H7 (cell line): ENCODE measurements around the gene MTMR12. TPM values are rescaled to one million over a fixed set of nuclear protein-coding genes. Genes with fewer than 3 reads are reported as not detected.
A peak's percentile ranks its signal among the peaks of the same experiment; 100 is the strongest.
"Not testable (repeated sequence)": the region's sequence is repeated elsewhere in the genome, so short reads cannot be mapped to it uniquely, and the experiment has no call there.

Source experiments
- DNase-seq: peaks from one replicate; pipeline ENCODE4 v3.0.0; 2012
- H3K27me3 ChIP-seq: 2 replicates; pipeline ENCODE4 v1.6.0; 2011; ENCODE audit warnings: mild to moderate bottlenecking, low read length; ENCODE audit not compliant: control insufficient read depth, insufficient read depth
- H3K36me3 ChIP-seq: replicated peaks from 2 replicates; pipeline ENCODE4 v1.5.1; 2011; ENCODE audit warnings: low read length; ENCODE audit not compliant: control insufficient read depth, insufficient read depth
- H3K4me3 ChIP-seq: 2 replicates; pipeline ENCODE4 v1.5.1; 2011; ENCODE audit warnings: low read depth, mild to moderate bottlenecking, control low read depth, low read length, moderate library complexity; ENCODE audit not compliant: insufficient read depth
- total RNA-seq: library from RNA; depleted of rRNA; stranded (reverse); fragments of >200 nt; shearing (Covaris generic); gene quantifications from 2 replicates; pipeline ENCODE4 v1.2.3, GENCODE V29; 2014

MTMR12 gene
- total RNA-seq, 1 experiment from 2014 or later, result 22.9 TPM

- no peaks in the 10 kb centered on the region for H3K27me3 ChIP-seq
- no peak overlapping the region for H3K4me3 ChIP-seq
- DNase-seq, result no peak
- no peaks in the 10 kb centered on the region for H3K36me3 ChIP-seq
Measured at GRCh38 chr5:32315221-32316014, 2.7 kb upstream of the MTMR12 start.

GRCh38 chr5:32314658-32315057 is 1.9 kb upstream of the MTMR12 start:
- no peak overlapping the region for H3K4me3 ChIP-seq
- no peak for DNase-seq
- no peaks in the 10 kb centered on the region for H3K36me3 ChIP-seq
- no peaks in the 10 kb centered on the region for H3K27me3 ChIP-seq

- not testable (repeated sequence) for H3K27me3 ChIP-seq, H3K4me3 ChIP-seq, H3K36me3 ChIP-seq, DNase-seq
Measured at GRCh38 chr5:32314152-32314488, 1.4 kb upstream of the MTMR12 start.

- peak overlapping the region; percentile 93 for H3K4me3 ChIP-seq
- DNase-seq, result peak; percentile 83
- H3K36me3 ChIP-seq, result no peaks in the 10 kb centered on the region
- H3K27me3 ChIP-seq, result no peaks in the 10 kb centered on the region
Measured at GRCh38 chr5:32312197-32312594, 543 bp downstream of the MTMR12 start.

- H3K4me3 ChIP-seq, result peak overlapping the region; percentile 93
- H3K27me3 ChIP-seq, result no peaks in the 10 kb centered on the region
- H3K36me3 ChIP-seq, result no peaks in the 10 kb centered on the region
- DNase-seq, result peak; percentile 62
Measured at GRCh38 chr5:32311404-32312196, 1.1 kb downstream of the MTMR12 start.

GRCh38 chr5:32309761-32310160 is 3.0 kb downstream of the MTMR12 start:
- Histone ChIP-seq H3K4me3 (no peak overlapping the region), H3K27me3 (no peaks in the 10 kb centered on the region), H3K36me3 (no peaks in the 10 kb centered on the region)
- DNase-seq, result no peak

GRCh38 chr5:32308946-32309345 is 3.8 kb downstream of the MTMR12 start:
- no peak for DNase-seq
- Histone ChIP-seq H3K4me3 (no peak overlapping the region), H3K27me3 (no peaks in the 10 kb centered on the region), H3K36me3 (no peaks in the 10 kb centered on the region)

- Histone ChIP-seq H3K27me3 (no peaks in the 10 kb centered on the region), H3K36me3 (no peaks in the 10 kb centered on the region), H3K4me3 (no peak overlapping the region)
- no peak for DNase-seq
Measured at GRCh38 chr5:32307769-32308194, 5.0 kb downstream of the MTMR12 start.

GRCh38 chr5:32304622-32305021 is 8.1 kb downstream of the MTMR12 start:
- Histone ChIP-seq H3K36me3 (no peaks in the 10 kb centered on the region), H3K4me3 (no peak overlapping the region), H3K27me3 (no peaks in the 10 kb centered on the region)
- DNase-seq, result no peak

GRCh38 chr5:32303755-32304120 is 9.0 kb downstream of the MTMR12 start:
- H3K4me3 ChIP-seq, result no peak overlapping the region
- H3K36me3 ChIP-seq, result no peaks in the 10 kb centered on the region
- no peaks in the 10 kb centered on the region for H3K27me3 ChIP-seq
- no peak for DNase-seq

- no peaks in the 10 kb centered on the region for H3K36me3 ChIP-seq
- H3K4me3 ChIP-seq, result no peak overlapping the region
- H3K27me3 ChIP-seq, result no peaks in the 10 kb centered on the region
- no peak for DNase-seq
Measured at GRCh38 chr5:32302835-32303754, 9.6 kb downstream of the MTMR12 start.

- Histone ChIP-seq H3K36me3 (no peaks in the 10 kb centered on the region), H3K27me3 (no peaks in the 10 kb centered on the region), H3K4me3 (no peak overlapping the region)
- no peak for DNase-seq
Measured at GRCh38 chr5:32301891-32302290, 10.8 kb downstream of the MTMR12 start.

GRCh38 chr5:32299059-32299677 is 13.6 kb downstream of the MTMR12 start:
- DNase-seq, result no peak
- Histone ChIP-seq H3K4me3 (no peak overlapping the region), H3K36me3 (peaks cover 2% of the 10 kb centered on the region), H3K27me3 (no peaks in the 10 kb centered on the region)

GRCh38 chr5:32298059-32298415 is 14.7 kb downstream of the MTMR12 start:
- Histone ChIP-seq H3K27me3 (no peaks in the 10 kb centered on the region), H3K36me3 (peaks cover 2% of the 10 kb centered on the region), H3K4me3 (no peak overlapping the region)
- DNase-seq, result no peak
